Measurements from ENCODE around the gene PBRM1. TPM values are rescaled to one million over a fixed set of nuclear protein-coding genes. Genes with fewer than 3 reads are reported as not detected.

PBRM1 gene
- total and polyA plus RNA-seq, 2 of the 8 experiments (the other 6 are each of a cell fraction or from before 2014, with no cell fraction given) = 19.3 to 65.8 TPM

- TF ChIP-seq CHD7 (IDR thresholded peaks at IDR 0.05; ENCODE audit: insufficient replicate concordance, low read length) (no peak), HDAC6 (IDR thresholded peaks at IDR 0.05; ENCODE audit: low read depth, low read length) (no peak), ASH2L (IDR thresholded peaks at IDR 0.05; ENCODE audit: low read length) (no peak), CHD1 (IDR thresholded peaks at IDR 0.05; ENCODE audit: low read depth, low read length) (no peak), TCF12 (IDR thresholded peaks at IDR 0.05; ENCODE audit: low read depth, low read length) (no peak), CBX5 (IDR thresholded peaks at IDR 0.05; ENCODE audit: low read depth, low read length) (no peak), BRCA1 (IDR thresholded peaks at IDR 0.05; ENCODE audit: low read depth, low read length) (no peak), KDM4A (IDR thresholded peaks at IDR 0.05; ENCODE audit: low read depth, low read length, severe bottlenecking) (no peak)
These were observed 153.7 kb downstream of the PBRM1 start (continued) for GRCh38 chr3:52531860-52532516.

All from H1 (cell line).